Stimulated activated CD4-positive, alpha-beta T cell treated with anti-CD3 and anti-CD28 coated beads, Interleukin-1b, Interleukin-23, amount 100 ng/mL, for 4 hours (primary cell): ENCODE data around the gene ARHGEF16.

Experiments
- DNase-seq, 2 donors: peaks; one replicate each; pipeline ENCODE4 v3.0.0-alpha.2; 2020; ENCODE audit warnings: low read depth in 2 of 2

The ARHGEF16 gene

DNA sequence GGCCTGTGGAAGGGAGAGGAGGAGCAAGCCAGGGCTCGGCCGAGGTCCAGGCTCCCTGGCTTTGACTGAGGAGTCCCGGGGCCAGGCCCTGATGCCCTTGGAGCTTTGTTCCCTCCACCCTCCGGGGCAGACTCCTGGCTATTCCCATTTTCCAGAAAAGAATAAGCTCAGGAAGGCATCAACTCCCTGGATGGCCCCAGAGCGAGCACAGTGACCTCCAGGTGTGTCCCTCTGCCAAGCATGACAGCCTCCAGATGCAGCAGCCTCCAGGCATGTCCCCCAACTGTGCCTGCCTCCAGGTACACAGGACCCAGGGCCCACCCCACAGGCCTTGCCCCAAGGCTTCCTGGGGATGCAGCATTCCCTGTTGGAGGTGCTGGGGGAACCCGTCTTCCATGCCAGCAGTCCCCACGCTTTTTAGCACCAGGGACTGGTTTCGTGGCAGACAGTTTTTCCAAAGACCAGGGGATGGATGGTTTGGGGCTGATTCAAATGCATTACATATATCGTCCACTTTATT, 15.7 kb upstream of the ARHGEF16 start:
- DNase-seq = no peak

DNA sequence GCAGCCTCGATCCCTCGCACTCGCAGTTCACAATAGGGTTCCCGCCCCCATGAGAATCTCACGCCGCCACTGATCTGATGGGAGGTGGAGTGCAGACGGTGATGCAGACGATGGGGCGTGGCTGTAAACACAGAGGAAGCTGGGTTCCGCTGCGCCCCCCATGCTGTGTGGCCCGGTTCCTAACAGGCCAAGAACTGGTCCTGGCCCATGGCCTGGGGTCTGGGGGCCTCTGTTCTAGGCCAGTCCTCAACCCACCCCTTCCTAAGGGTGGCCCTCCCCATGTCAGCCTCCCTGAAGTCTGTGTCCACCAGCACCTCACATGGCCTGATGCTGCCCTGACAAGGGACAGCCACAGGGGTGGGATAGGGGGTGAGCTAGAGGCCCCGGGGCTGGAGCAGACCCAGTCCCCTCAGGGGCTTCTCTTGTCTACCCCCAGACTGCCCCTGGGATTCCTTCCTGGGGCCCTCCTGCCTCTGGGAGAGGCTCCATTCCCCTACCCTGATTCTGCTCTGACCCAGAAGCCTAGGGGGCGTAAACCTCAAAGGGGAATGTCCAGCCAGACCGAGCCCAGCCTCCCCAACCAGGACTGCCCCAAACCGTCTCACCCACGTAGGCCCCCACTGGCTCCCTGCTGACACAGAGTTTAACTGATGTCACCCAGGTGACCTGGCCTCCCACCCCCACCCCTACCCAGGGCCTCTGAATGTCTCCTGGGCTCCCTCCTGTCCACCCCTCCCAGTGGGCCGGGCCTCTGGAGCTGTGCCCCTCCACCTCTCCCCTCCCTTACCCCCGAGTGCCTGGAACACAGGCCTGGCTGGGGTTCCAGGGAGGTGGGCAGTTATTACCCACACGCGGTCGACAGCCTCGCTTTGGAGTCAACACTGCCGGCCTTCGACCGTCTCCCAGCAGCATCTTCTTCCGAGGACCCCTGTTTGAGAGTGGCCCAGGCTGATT, 14.8 kb upstream of the ARHGEF16 start:
- DNase-seq = no peak

DNA sequence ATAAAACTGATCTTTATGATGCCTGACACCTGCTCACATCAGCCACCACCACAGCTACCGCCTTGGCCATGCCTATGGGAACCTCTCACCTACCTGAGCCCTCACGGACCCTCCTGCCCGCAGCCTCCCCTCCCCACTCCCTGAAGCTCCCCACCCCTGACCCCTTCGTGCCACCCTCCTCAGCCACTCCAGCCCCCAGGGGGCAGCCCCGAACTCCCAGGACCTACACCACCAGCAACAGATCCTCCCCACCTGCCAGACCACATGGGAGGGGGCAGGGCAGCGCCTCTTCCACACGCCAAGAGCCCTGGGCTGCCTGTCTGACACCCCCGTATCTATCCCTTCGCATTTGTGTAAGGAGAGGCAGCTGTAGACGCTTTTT, 14.2 kb upstream of the ARHGEF16 start:
- no peak for DNase-seq

GRCh38 chr1:3440711-3441409, 13.6 kb upstream of the ARHGEF16 start:
- no peak for DNase-seq

DNA sequence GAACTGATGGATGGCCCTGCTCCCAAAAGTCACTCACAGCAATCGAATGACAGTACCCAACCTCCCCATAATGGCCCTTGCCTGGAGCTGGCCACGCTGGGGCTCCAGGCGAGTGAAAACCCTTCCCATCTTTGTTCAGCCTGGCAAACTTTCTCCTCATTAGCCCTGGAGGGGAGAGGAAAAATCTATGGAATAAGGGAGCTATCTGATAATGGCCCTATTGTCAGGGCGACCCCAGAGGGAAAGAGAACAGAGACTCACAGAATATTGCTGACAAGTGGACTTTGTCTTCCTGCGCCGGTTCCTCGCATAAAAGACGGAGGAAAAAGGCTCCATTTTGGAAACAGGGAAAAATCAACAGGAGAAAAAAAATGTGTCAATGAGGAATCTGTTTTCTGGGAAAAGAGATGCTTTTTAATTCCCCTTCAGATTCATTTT, 13.0 kb upstream of the ARHGEF16 start:
- DNase-seq = no peak

DNA sequence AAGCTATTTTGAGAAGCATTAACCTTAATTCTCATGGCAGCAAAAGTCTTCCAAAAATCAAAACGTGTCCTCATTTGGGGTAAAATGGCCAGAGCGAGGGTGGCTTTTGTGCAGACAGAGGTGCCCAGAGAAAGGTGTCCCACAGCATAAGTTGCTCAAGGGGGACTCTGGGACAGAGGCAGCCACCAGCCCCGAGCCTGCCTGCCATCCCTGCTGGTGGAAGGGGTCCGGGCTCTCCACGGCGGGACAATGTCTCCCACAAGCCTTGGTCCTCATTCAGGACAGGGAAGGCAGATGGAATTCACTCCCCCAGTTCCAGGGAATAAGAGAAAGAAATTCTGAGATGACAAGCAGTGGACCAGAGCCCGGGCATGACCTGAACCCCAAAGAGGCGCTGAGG, 12.6 kb upstream of the ARHGEF16 start:
- DNase-seq = no peak

DNA sequence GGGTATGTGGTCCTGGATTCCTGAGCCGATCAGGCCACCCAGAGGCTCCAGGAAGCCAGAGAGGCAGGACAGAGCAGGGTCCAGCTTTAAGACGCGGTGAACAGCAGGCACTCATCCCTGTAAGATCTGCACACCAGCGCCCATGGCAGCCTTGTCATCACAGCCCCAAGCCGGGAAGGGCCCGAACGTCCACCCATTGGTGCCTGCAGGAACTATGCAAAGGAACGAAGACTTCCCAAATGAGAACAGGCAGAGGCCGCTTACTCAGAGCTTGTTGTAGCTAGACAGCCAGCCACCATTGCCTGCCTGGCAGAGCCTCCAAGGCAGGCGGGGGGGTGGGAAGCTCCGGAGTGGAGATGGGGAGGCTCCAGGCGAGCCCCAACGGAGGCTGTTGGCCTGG, 12.1 kb upstream of the ARHGEF16 start:
- no peak for DNase-seq

DNA sequence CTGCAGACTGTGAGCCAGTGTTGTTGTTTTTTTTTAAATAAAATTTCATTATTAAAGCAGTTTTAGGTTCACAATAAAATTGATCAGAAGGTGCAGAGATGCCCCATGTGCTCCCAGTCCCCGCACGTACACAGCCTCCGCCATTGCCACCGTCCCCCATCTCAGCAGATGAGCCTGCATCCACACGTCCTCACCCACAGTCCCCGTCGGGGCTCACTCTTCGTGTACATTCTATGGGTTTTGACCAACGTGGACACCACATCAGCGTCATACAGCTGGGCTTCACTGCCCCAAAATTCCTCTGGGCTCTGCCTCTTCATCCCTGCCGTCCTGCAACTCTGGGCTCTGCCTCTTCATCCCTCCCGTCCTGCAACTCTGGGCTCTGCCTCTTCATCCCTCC, 11.6 kb upstream of the ARHGEF16 start:
- DNase-seq = no peak

GRCh38 chr1:3443807-3444206, 10.7 kb upstream of the ARHGEF16 start:
- DNase-seq = no peak

- no peak for DNase-seq
Measured at GRCh38 chr1:3444298-3444697, 10.2 kb upstream of the ARHGEF16 start.

GRCh38 chr1:3444736-3445135, 9.7 kb upstream of the ARHGEF16 start:
- no peak for DNase-seq

GRCh38 chr1:3450202-3450863, 4.1 kb upstream of the ARHGEF16 start:
- DNase-seq = no peak

GRCh38 chr1:3450983-3451382, 3.5 kb upstream of the ARHGEF16 start:
- no peak for DNase-seq

- DNase-seq = no peak
Measured at GRCh38 chr1:3451994-3452865, 2.2 kb upstream of the ARHGEF16 start.

- no peak for DNase-seq
Measured at GRCh38 chr1:3452866-3453175, 1.6 kb upstream of the ARHGEF16 start.

DNA sequence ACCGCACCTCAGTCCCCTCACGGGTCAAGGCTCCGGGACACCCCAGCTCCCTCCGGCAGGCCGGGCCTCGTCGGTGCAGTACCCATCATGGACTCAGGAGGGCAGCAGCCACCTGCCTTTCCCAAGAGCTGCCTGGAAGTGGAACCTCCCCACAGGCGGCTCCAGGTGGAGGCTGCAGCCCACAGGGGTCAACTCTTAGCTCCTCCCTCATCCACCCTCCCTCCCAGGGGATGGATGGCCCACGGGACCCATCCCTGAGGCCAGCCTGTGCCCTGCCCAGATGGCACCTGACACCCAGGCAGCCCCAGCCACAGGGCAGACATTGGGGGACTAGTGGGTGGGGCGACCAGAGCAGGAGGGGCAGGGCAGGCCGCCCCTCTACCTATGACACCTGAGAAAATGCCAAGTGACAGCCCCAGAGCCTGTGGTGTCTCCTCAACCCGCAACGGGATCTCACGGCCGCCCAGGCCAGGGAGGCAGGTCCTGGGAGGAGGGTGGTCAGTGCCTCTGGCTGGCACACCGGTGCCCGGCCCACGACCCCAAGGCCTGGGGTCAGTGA, 1.2 kb upstream of the ARHGEF16 start:
- peak; percentile 64 to 71 for DNase-seq

DNA sequence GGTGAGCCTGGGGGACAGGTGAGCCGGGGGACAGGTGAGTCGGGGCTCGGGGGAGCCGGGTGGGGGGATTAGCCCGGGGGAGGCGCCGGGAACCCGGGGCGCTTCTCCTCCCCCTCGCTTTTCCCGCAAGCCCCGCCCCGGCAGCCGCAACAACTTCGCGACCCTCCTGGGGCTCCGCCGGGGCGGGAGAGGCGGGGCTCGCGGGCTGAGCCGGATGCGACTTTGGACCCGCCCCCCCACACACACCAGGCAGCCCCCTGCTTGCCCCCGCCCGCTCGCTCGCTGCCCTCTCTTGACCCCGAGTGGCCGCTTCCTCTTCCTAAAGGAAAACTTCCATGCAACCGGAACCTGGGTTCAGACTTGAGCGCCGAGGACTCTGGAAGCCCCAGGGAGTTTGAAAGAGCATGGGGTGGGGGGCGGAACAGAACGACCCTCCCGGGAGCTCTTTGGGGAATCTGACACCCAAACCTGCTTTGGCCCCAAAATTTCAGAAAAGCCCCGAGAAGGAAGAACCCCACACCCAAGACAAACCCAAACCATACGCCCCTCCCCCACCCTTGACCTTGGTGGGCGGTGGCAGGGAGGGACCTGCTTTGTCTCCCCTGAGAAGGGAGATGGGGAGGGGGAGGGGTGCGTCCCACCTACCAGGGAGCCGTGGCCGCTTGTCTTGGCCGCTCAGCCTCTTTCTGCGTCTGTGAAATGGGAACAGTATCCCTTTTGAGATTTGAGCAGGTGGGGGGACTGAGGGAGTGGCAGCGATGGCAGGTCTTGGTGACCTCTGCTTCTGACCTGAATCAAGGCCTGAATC, 550 bp downstream of the ARHGEF16 start:
- DNase-seq = no peak

DNA sequence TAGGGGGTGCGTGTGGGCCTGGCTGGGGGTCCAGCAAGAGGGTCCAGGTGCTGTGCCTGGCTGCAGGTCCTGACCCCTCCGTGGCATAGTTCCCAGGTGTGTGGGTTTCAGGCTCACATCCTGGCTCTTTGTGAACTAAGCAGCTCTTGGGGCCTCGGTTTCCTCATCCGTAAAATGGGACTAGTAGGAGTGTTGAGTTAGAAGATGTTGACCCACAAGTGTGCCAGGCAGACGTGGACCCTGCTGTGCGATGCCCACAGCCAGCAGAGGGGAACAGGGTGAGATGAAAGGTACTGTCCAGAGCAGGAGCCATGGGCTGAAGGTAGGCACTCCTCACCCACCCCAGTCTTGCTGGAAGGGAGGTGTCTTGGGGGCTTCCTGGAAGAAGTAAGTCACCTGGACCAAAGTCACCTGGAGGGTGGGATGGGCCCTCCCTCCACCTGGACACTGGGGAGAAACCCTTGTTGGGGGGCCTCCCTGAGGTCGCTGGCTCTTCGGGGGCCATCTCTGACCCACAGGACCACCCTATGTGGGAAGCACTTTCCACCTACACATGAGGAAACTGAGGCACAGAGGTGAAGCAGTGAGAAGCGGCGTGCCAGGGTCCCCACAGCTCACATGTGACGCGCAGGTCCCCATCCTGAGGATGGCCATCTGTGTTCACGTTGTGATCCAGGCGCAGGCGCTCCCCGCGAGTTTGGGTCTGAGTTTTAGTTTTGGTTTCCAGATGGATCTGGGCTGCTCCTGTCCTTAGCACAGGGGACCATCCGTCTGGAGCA, 1.4 kb downstream of the ARHGEF16 start:
- DNase-seq = no peak

DNA sequence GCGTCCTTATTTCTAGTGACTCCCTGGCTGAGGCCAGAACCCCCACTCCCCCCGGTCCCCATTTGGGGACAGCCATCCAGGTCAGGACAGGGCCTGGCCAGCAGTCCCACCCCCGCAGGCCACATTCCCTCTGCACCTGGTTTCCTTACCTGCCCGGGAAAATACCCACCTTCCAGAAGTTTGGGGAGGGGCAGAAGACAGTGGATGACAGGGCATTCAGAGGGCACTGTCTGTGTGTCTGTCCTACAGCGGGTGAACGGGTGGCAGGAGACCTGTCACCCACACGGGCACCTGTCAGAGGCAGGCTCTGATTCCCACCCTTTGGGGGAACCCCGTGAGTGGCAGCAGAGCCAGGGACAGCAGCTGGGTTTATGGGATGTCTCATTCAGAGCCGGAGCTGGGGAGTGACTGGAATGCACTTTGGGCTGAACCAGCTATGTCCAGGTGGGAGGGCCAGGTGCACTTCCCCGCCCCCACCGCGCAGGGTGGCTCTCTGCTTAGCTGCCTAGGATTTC, 2.0 kb downstream of the ARHGEF16 start:
- no peak for DNase-seq
